Left kidney (tissue), 8 donors: Measurements from ENCODE around the gene HPGDS. TPM values are rescaled to one million over a fixed set of nuclear protein-coding genes. Genes with fewer than 3 reads are reported as not detected.
"Not testable (repeated sequence)": the region's sequence is repeated elsewhere in the genome, so short reads cannot be mapped to it uniquely, and the experiment has no call there.

Experiments used
- DNase-seq: peaks from one replicate; pipeline ENCODE4 v3.0.0-alpha.2; 2013
- long read RNA-seq, 8 donors: transcript quantifications; one replicate each; lab custom pipeline, GENCODE V29; 2026
- polyA plus RNA-seq: library from polyadenylated mRNA; unstranded; fragments of 120-200 nt; gene quantifications from one replicate; pipeline ENCODE4 v1.2.1, GENCODE V29; 2013; ENCODE audit not compliant: insufficient read length

HPGDS gene
- polyA plus RNA-seq = 5.2 TPM
- long read RNA-seq, donor 1, partial matches to known transcripts = 0 of 2 reads
- long read RNA-seq, donor 1, other reads (novel, unspliced or antisense) = 0 of 2 reads
- long read RNA-seq, donor 2 = 0 reads
- long read RNA-seq, donor 3 = 0 reads
- long read RNA-seq, donor 4 = 0 reads
- long read RNA-seq, donor 5, partial matches to known transcripts = 0 of 4 reads
- long read RNA-seq, donor 5, other reads (novel, unspliced or antisense) = 0 of 4 reads
- long read RNA-seq, donor 6, partial matches to known transcripts = 0 of 2 reads
- long read RNA-seq, donor 6, other reads (novel, unspliced or antisense) = 0 of 2 reads
- long read RNA-seq, donor 7, partial matches to known transcripts = 0 of 1 reads
- long read RNA-seq, donor 7, other reads (novel, unspliced or antisense) = 0 of 1 reads
- long read RNA-seq, donor 8, partial matches to known transcripts = 0 of 2 reads
- long read RNA-seq, donor 8, other reads (novel, unspliced or antisense) = 0 of 2 reads

GRCh38 chr4:94342694-94343093 is at the start of gene HPGDS:
TSS of gene HPGDS (minus strand) at chr4:94342836. CDS start at chr4:94334629, 8,207 bp downstream.
- DNase-seq = no peak

GRCh38 chr4:94390804-94391410 is 48.3 kb upstream of the HPGDS start:
- DNase-seq = no peak

DNA sequence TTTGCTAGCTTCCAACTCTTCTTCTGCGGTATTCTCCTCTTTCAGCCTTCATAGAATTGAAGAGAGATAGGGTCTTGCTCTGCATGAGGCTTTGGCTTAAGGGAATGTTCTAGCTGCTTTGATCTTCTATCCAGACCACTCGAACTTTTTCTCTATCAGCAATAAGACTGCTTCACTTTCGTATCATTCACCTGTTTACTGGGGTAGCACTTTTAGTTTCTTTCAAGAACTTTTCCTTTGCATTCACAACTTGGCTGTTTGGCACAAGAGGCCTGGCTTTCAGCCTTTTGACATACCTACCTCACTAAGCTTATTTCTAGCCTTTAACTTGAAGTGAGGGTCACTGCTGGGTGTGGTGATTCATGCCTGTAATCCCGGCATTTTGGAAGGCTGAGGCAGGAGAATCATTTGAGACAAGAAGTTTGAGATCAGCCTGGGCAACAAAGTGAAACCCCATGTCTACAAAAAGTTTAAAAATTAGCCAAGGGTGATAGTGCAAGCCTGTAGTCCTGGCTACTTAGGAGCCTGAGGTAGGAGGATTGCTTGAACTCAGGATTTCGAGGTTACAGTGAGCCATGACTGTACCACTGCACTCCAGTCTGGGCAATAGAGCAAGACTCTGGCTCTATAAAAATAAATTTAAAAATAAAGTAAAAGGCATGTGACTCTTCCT is 47.1 kb upstream of the HPGDS start:
- DNase-seq = no peak

DNA sequence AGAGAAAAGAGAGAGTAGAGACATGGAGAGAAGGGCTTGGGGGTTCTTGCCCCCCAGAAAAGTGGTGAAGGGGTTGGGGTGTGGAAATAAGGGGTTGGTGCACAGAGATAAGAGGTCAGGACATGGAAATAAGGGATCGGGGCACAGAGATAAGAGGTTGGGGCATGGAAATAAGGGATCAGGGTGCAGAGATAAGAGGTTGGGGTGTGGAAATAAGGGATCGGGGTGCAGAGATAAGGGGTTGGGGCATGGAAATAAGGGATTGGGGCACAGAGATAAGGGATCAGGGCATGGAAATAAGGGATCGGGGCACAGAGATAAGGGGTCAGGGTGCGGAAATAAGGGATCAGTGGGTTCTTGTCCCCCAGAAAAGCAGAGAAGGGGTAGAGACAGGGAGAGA is 45.3 kb upstream of the HPGDS start:
- DNase-seq = not testable (repeated sequence)

DNA sequence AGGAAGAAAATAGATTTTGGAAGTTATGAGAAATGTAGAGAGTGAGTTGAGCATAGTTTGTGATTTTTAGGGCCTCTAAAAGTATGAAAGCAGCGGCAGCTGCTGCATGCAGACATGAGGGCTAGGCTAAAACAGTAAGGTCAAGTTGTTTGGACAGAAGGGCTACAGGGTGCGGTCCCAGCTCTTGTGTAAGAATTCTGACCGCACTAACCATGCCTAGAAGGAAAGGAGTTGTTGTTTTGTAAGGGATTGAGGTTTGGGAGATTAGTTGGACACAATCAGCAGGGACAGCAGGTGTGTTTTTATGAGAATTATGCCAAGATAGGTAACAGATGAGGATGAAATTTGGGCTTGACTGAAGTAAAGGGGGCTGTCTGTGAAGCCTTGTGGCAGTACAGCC is 42.8 kb upstream of the HPGDS start:
- not testable (repeated sequence) for DNase-seq

- DNase-seq = not testable (repeated sequence)
These were observed 40.3 kb upstream of the HPGDS start for GRCh38 chr4:94382891-94383290.

DNA sequence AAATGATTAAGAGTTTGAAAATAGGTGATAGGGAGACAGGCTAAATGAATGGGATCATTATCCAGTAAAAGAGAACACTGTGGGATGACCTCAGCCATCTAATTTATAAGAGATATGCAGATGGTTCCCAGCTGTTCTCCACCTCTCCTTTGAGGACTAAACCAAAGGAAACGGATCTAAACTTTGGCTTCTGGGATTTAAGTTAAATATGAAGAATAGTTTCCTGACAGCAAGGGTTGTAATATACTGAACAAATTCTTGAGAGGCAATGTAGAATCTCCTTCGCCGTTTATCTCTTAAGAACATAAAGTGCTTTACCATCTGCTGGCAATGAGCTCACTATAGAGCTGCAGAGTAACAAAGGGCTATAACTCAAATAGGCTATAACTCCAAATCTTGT is 35.4 kb upstream of the HPGDS start:
- DNase-seq = peak; percentile 13

DNA sequence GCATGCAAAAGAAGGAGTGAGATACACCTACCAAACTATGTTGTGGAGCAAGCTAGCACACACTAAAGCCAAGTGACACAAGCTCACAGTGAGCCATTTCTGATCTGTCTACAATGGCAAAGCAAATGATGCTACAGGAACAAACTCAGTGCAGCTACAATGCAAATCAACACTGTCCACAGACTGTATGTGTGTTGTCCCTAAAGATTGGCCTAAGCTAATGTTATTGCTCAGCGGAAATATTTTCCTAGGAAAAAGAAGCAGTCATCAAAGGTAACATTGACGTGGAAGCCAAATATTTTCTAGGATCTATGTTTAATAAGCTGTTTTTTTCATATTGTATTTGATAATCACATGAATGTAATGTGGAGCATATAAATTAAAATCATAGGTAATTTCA is 34.7 kb upstream of the HPGDS start:
- DNase-seq = no peak

GRCh38 chr4:94375364-94375763 is 32.7 kb upstream of the HPGDS start:
- DNase-seq = no peak

GRCh38 chr4:94373752-94374151 is 31.1 kb upstream of the HPGDS start:
- DNase-seq = no peak

DNA sequence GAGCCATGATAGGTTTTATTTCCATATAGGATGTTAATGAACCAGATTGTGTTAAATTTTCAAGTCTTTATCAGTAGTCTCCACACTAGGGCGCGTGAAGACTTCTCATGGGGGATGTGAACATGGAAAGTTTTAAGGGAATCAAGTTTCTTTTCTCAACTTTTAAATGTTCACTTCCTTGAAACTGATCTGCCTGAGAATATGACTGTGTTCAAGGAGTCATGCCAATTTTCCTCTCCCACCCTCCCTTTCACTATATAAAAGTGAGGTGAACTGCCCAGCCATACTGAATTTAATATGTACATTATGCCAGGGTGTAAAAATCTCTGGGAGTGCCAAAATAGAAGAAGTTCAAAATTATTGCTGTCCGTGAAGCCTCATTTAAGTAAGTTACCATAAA is 30.4 kb upstream of the HPGDS start:
- peak; percentile 22 for DNase-seq

- peak; percentile 50 for DNase-seq
These were observed 29.8 kb upstream of the HPGDS start for GRCh38 chr4:94372228-94372978.

DNA sequence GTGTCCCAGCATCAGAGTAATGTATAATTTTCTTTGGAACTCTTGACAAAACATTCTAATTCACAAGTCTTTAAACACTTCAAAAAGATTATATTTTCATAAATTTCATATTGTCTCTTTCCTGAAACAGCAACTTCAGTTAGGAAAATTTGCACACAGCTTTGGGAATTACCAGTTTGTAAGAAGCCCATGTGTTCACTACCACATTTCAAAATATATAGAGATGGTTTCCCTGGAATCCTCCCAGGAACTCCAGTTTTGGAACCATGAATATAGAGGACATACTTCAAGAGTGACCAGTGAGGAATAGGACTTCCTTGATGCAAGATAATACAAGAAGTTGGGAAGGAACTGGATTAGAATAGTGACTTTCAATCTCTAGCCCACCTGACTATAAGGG is 28.7 kb upstream of the HPGDS start:
- DNase-seq = no peak

- peak; percentile 7 for DNase-seq
These were observed 28.1 kb upstream of the HPGDS start for GRCh38 chr4:94370533-94371254.

GRCh38 chr4:94369046-94369445 is 26.4 kb upstream of the HPGDS start:
- DNase-seq = no peak

DNA sequence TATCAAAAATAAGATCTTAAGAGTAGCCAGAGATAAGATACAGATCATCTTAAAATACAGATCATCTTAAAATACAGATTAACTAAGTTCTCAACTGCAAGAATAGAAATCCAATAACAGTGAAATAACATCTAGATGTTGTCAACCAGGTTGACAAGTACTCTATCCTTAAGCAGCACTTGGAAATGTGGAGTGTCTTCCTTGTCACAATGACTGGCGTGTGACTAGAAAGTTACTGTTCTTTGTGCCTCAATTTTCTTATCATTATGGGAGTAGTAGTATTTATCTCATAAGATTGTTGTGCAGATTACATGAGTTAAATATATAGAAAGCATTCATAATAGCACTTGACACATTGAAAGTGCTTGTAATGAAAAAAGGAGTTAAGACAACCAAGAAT is 25.8 kb upstream of the HPGDS start:
- DNase-seq = no peak

GRCh38 chr4:94365304-94365703 is 22.7 kb upstream of the HPGDS start:
- no peak for DNase-seq

DNA sequence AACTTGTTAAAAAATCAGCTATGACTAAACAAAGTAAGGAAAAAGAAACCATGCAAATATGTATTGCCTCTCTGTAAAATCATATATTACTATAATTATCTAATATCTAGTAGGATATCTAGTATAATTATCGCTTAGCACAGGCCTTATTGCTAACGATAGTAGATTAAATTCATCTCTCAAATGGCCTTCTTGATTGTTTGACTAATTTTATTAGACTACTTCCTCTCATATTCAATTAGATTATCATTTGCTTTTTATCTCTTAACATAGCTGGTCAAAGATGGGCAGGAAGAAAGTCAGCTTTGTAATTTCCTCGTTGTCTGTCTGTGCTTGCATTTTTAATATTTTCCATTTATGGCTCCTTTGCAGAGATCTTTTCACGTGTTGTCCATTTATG is 21.9 kb upstream of the HPGDS start:
- DNase-seq = no peak

- DNase-seq = no peak
These were observed 20.6 kb upstream of the HPGDS start for GRCh38 chr4:94363136-94363655.

- no peak for DNase-seq
These were observed 17.2 kb upstream of the HPGDS start for GRCh38 chr4:94359838-94360237.

- no peak for DNase-seq
These were observed 16.6 kb upstream of the HPGDS start for GRCh38 chr4:94359221-94359620.
